Trophoblast cell (in vitro differentiated cells and primary cell): Measurements from ENCODE around the gene XYLT1.

Source experiments
- DNase-seq, 2 donors: peaks; one replicate each; pipeline ENCODE4 v3.0.0-alpha.2; 2016
- H2AFZ ChIP-seq: 2 replicates; pipeline ENCODE4 v1.6.1; 2013; ENCODE audit warnings: low read length, moderate library complexity, mild to moderate bottlenecking; ENCODE audit not compliant: insufficient read depth, poor library complexity
- H2AK5ac ChIP-seq: 2 replicates; pipeline ENCODE4 v1.6.1; 2013; ENCODE audit warnings: mild to moderate bottlenecking, low read length
- H2BK120ac ChIP-seq: 2 replicates; pipeline ENCODE4 v1.6.1; 2013; ENCODE audit warnings: low read length, mild to moderate bottlenecking, moderate library complexity; ENCODE audit not compliant: insufficient read depth, poor library complexity
- H2BK12ac ChIP-seq: 2 replicates; pipeline ENCODE4 v1.6.1; 2013; ENCODE audit warnings: mild to moderate bottlenecking, low read length, moderate library complexity
- H2BK5ac ChIP-seq: 2 replicates; pipeline ENCODE4 v1.6.1; 2013; ENCODE audit warnings: low read length, low read depth, moderate library complexity, mild to moderate bottlenecking; ENCODE audit not compliant: poor library complexity
- H3K14ac ChIP-seq: 2 replicates; pipeline ENCODE4 v1.6.1; 2013; ENCODE audit warnings: mild to moderate bottlenecking, low read length
- H3K18ac ChIP-seq: 2 replicates; pipeline ENCODE4 v1.6.1; 2013; ENCODE audit warnings: mild to moderate bottlenecking, low read length
- H3K23ac ChIP-seq: 2 replicates; pipeline ENCODE4 v1.6.1; 2013; ENCODE audit warnings: low read length
- H3K27ac ChIP-seq: 2 replicates; pipeline ENCODE4 v1.5.1; 2013; ENCODE audit warnings: low read depth, mild to moderate bottlenecking, inconsistent platforms, low read length, moderate library complexity
- H3K27me3 ChIP-seq: 2 replicates; pipeline ENCODE4 v1.6.1; 2013; ENCODE audit warnings: inconsistent platforms, mild to moderate bottlenecking, low read length, moderate library complexity; ENCODE audit not compliant: insufficient read depth
- H3K36me3 ChIP-seq, 2 experiments: 1 replicate in 1 of 2; 2 replicates in 1 of 2; pipeline ENCODE4 v1.6.1; 2013; ENCODE audit warnings: low read length in 2 of 2, mild to moderate bottlenecking in 2 of 2, moderate library complexity in 1 of 2; ENCODE audit not compliant: insufficient read depth in 2 of 2, control insufficient read depth in 1 of 2
- H3K4ac ChIP-seq: 2 replicates; pipeline ENCODE4 v1.6.1; 2013; ENCODE audit warnings: low read depth, mild to moderate bottlenecking, low read length, moderate library complexity
- H3K4me1 ChIP-seq, 2 experiments: 1 replicate in 1 of 2; 2 replicates in 1 of 2; pipeline ENCODE4 v1.6.1; 2013; ENCODE audit warnings: low read length in 2 of 2, mild to moderate bottlenecking in 2 of 2, moderate library complexity in 1 of 2; ENCODE audit not compliant: insufficient read depth in 2 of 2, control insufficient read depth in 1 of 2
- H3K4me2 ChIP-seq: 2 replicates; pipeline ENCODE4 v1.6.1; 2013; ENCODE audit warnings: inconsistent platforms, mild to moderate bottlenecking, low read length, moderate library complexity
- H3K4me3 ChIP-seq: 2 replicates; pipeline ENCODE4 v1.5.1; 2013; ENCODE audit warnings: mild to moderate bottlenecking, low read depth, low read length, inconsistent platforms
- H3K79me1 ChIP-seq: one replicate; pipeline ENCODE4 v1.6.1; 2013; ENCODE audit warnings: low read length
- H3K79me2 ChIP-seq: 2 replicates; pipeline ENCODE4 v1.6.1; 2013; ENCODE audit warnings: low read length, mild to moderate bottlenecking; ENCODE audit not compliant: control insufficient read depth, insufficient read depth, poor library complexity
- H3K9ac ChIP-seq: 2 replicates; pipeline ENCODE4 v1.6.1; 2013; ENCODE audit warnings: mild to moderate bottlenecking, low read length
- H3K9me3 ChIP-seq: 2 replicates; pipeline ENCODE4 v1.6.1; 2013; ENCODE audit warnings: low read depth, mild to moderate bottlenecking, control low read depth, inconsistent platforms, low read length; ENCODE audit not compliant: insufficient read depth
- H4K12ac ChIP-seq: 2 replicates; pipeline ENCODE4 v1.6.1; 2013; ENCODE audit warnings: low read depth, mild to moderate bottlenecking, low read length, moderate library complexity
- H4K8ac ChIP-seq: 2 replicates; pipeline ENCODE4 v1.6.1; 2013; ENCODE audit warnings: low read depth, mild to moderate bottlenecking, low read length, moderate library complexity
- H4K91ac ChIP-seq: one replicate; pipeline ENCODE4 v1.6.1; 2013; ENCODE audit warnings: low read depth, mild to moderate bottlenecking, low read length, moderate library complexity
- WGBS: extraction: QIAGEN DNeasy Blood & Tissue Kit; methylation state at CpG from one replicate; pipeline ENCODE4 v1.1.7; 2013; ENCODE audit warnings: missing lambda C conversion rate; ENCODE audit not compliant: insufficient read length, insufficient coverage; ENCODE audit errors: extremely low coverage; 5-methylcytosine and 5-hydroxymethylcytosine counted together

The XYLT1 gene

GRCh38 chr16:17080105-17080504, 390.7 kb downstream of the XYLT1 start:
- Histone ChIP-seq H3K79me1 (no peaks in the 10 kb centered on the region), H3K23ac (no peak overlapping the region), H3K9ac (no peak overlapping the region), H3K4me2 (no peak overlapping the region), H4K91ac (no peak overlapping the region), H2BK5ac (no peak overlapping the region), H2AFZ (no peak overlapping the region), H2AK5ac (no peak overlapping the region), H4K8ac (no peak overlapping the region), H3K4ac (no peak overlapping the region), H2BK120ac (no peak overlapping the region), H3K27me3 (no peaks in the 10 kb centered on the region), H3K18ac (no peak overlapping the region), H3K27ac (no peak overlapping the region), H3K36me3 (no peaks in the 10 kb centered on the region), H2BK12ac (no peak overlapping the region), H4K12ac (no peak overlapping the region), H3K79me2 (no peaks in the 10 kb centered on the region), H3K9me3 (no peaks in the 10 kb centered on the region), H3K4me1 (peaks cover 5 to 14% of the 10 kb centered on the region in 2 experiments), H3K4me3 (no peak overlapping the region), H3K14ac (no peak overlapping the region)
- no CpG with 5 or more reads among the region's 1 CpG for WGBS
- DNase-seq = no peak

GRCh38 chr16:17078931-17079631, 391.7 kb downstream of the XYLT1 start:
- no peak overlapping the region for H3K9ac ChIP-seq
- H3K14ac ChIP-seq = no peak overlapping the region
- H3K4me2 ChIP-seq = no peak overlapping the region
- peaks cover 5 to 14% of the 10 kb centered on the region in 2 experiments for H3K4me1 ChIP-seq
- H4K8ac ChIP-seq = no peak overlapping the region
- no peaks in the 10 kb centered on the region for H3K36me3 ChIP-seq
- H3K79me2 ChIP-seq = no peaks in the 10 kb centered on the region
- no peaks in the 10 kb centered on the region for H3K79me1 ChIP-seq
- no peak overlapping the region for H3K4ac ChIP-seq
- no peak for DNase-seq
- no peak overlapping the region for H3K27ac ChIP-seq
- H4K91ac ChIP-seq = no peak overlapping the region
- no peak overlapping the region for H2AFZ ChIP-seq
- H3K4me3 ChIP-seq = no peak overlapping the region
- H3K9me3 ChIP-seq = no peaks in the 10 kb centered on the region
- no peak overlapping the region for H2BK5ac ChIP-seq
- WGBS = no CpG with 5 or more reads among the region's 5 CpGs
- no peaks in the 10 kb centered on the region for H3K27me3 ChIP-seq
- no peak overlapping the region for H3K18ac ChIP-seq
- H2AK5ac ChIP-seq = no peak overlapping the region
- H3K23ac ChIP-seq = no peak overlapping the region
- H2BK12ac ChIP-seq = no peak overlapping the region
- no peak overlapping the region for H2BK120ac ChIP-seq
- H4K12ac ChIP-seq = no peak overlapping the region

GRCh38 chr16:17076818-17077498, 393.8 kb downstream of the XYLT1 start:
- Histone ChIP-seq H3K4ac (no peak overlapping the region), H3K4me3 (no peak overlapping the region), H2BK120ac (no peak overlapping the region), H2AK5ac (no peak overlapping the region), H2BK12ac (no peak overlapping the region), H4K91ac (no peak overlapping the region), H3K18ac (no peak overlapping the region), H4K8ac (no peak overlapping the region), H3K23ac (no peak overlapping the region), H3K27me3 (no peaks in the 10 kb centered on the region), H3K9ac (no peak overlapping the region), H3K9me3 (no peaks in the 10 kb centered on the region), H3K4me1 (no peaks in the 10 kb centered on the region), H2AFZ (no peak overlapping the region), H2BK5ac (no peak overlapping the region), H3K36me3 (no peaks in the 10 kb centered on the region), H3K4me2 (no peak overlapping the region), H3K14ac (no peak overlapping the region), H4K12ac (no peak overlapping the region), H3K27ac (no peak overlapping the region), H3K79me1 (no peaks in the 10 kb centered on the region), H3K79me2 (no peaks in the 10 kb centered on the region)
- DNase-seq = no peak
- WGBS = 96% methylated on average over 1 of the region's 5 CpGs

- no peak overlapping the region for H3K4me2 ChIP-seq
- no peaks in the 10 kb centered on the region for H3K36me3 ChIP-seq
- H3K79me1 ChIP-seq = no peaks in the 10 kb centered on the region
- H4K8ac ChIP-seq = no peak overlapping the region
- no peak overlapping the region for H3K14ac ChIP-seq
- H3K4ac ChIP-seq = no peak overlapping the region
- no peak overlapping the region for H3K23ac ChIP-seq
- H2AFZ ChIP-seq = no peak overlapping the region
- H3K79me2 ChIP-seq = no peaks in the 10 kb centered on the region
- H3K18ac ChIP-seq = no peak overlapping the region
- no peak overlapping the region for H3K4me3 ChIP-seq
- H3K9ac ChIP-seq = no peak overlapping the region
- H2BK12ac ChIP-seq = no peak overlapping the region
- no peak for DNase-seq
- no peak overlapping the region for H2BK120ac ChIP-seq
- H3K27me3 ChIP-seq = no peaks in the 10 kb centered on the region
- H3K4me1 ChIP-seq = no peaks in the 10 kb centered on the region
- no peak overlapping the region for H3K27ac ChIP-seq
- H4K91ac ChIP-seq = no peak overlapping the region
- H2AK5ac ChIP-seq = no peak overlapping the region
- WGBS = no CpG with 5 or more reads among the region's 9 CpGs
- no peaks in the 10 kb centered on the region for H3K9me3 ChIP-seq
- H4K12ac ChIP-seq = no peak overlapping the region
- no peak overlapping the region for H2BK5ac ChIP-seq
Measured at GRCh38 chr16:17076092-17076754, 394.5 kb downstream of the XYLT1 start.
